ENCODE measurements around the gene PCBP2.
A peak's percentile ranks its signal among the peaks of the same experiment; 100 is the strongest.
"Not testable (repeated sequence)": the region's sequence is repeated elsewhere in the genome, so short reads cannot be mapped to it uniquely, and the experiment has no call there.

Gene PCBP2

GRCh38 chr12:53441040-53441833 lies 10.7 kb upstream of the PCBP2 start, which contains the start of gene PRR13:
Gene PRR13 (plus strand): TSS chr12:53441734. CDS start chr12:53442715, 981 bp downstream.
- Mint-ChIP-seq H3K27me3 (ENCODE audit: low read depth) (no peaks in the 10 kb centered on the region), H3K9me3 (no peaks in the 10 kb centered on the region), H3K4me3 (peak within 1 kb of the TSS; percentile 90 to 95 (median 90)), H3K4me1 (peaks cover 25% of the 10 kb centered on the region), H3K27ac (peak within 1 kb of the TSS; percentile 94 to 99 (median 98)), H3K36me3 (ENCODE audit: low read depth) (peaks cover 20% of the 10 kb centered on the region)
- TF ChIP-seq, protein P1, sequence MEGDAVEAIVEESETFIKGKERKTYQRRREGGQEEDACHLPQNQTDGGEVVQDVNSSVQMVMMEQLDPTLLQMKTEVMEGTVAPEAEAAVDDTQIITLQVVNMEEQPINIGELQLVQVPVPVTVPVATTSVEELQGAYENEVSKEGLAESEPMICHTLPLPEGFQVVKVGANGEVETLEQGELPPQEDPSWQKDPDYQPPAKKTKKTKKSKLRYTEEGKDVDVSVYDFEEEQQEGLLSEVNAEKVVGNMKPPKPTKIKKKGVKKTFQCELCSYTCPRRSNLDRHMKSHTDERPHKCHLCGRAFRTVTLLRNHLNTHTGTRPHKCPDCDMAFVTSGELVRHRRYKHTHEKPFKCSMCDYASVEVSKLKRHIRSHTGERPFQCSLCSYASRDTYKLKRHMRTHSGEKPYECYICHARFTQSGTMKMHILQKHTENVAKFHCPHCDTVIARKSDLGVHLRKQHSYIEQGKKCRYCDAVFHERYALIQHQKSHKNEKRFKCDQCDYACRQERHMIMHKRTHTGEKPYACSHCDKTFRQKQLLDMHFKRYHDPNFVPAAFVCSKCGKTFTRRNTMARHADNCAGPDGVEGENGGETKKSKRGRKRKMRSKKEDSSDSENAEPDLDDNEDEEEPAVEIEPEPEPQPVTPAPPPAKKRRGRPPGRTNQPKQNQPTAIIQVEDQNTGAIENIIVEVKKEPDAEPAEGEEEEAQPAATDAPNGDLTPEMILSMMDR (IDR thresholded peaks at IDR 0.05; ENCODE audit: unreplicated experiment in 3 of 3) = no peak

GRCh38 chr12:53443955-53444354 lies 7.9 kb upstream of the PCBP2 start:
- Mint-ChIP-seq H3K4me1 (peaks cover 25% of the 10 kb centered on the region), H3K27ac (peak overlapping the region; percentile 57 to 88 (median 74)), H3K9me3 (no peaks in the 10 kb centered on the region), H3K36me3 (ENCODE audit: low read depth) (peaks cover 34% of the 10 kb centered on the region), H3K27me3 (ENCODE audit: low read depth) (no peaks in the 10 kb centered on the region), H3K4me3 (peak overlapping the region; percentile 73 to 75 (median 74))
- TF ChIP-seq, protein P1 (IDR thresholded peaks at IDR 0.05; ENCODE audit: unreplicated experiment in 3 of 3) = no peak

DNA sequence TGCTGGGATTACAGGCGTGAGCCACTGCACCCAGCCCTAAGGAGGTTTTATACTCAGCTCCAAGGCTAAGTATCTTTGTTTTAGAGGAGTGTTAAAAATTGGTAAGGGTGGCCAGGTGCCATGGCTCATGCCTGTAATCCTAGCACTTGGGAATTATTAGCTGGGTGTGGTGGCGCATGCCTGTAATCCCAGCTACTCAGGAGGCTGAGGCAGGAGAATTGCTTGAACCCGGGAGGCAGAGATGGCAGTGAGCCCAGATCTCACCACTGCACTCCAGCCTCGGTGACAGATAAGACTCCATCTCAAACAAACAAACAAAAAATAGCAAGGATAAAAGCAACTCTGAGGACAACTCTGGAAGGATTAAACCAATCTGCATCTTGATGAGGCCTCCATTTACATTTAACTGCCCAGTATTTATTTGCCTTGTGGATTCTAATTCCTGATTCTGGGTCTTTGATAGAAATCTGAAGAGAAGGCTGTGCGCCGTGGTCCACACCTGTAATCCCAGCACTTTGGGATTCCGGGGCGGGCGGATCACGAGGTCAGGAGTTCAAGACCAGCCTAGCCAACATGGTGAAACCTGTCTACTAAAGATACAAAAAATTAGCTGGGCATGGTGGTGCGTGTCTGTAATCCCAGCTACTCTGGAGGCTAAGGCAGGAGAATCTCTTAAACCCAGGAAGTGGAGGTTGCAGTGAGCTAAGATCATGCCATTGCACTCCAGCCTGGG lies 7.1 kb upstream of the PCBP2 start:
- Mint-ChIP-seq H3K4me1 (peaks cover 25% of the 10 kb centered on the region), H3K4me3 (peak overlapping the region in 1 of 3 experiments; percentile 35), H3K36me3 (ENCODE audit: low read depth) (peaks cover 34% of the 10 kb centered on the region)
- H3K27me3 Mint-ChIP-seq (ENCODE audit: low read depth); H3K9me3 Mint-ChIP-seq; H3K27ac Mint-ChIP-seq: not testable (repeated sequence)

DNA sequence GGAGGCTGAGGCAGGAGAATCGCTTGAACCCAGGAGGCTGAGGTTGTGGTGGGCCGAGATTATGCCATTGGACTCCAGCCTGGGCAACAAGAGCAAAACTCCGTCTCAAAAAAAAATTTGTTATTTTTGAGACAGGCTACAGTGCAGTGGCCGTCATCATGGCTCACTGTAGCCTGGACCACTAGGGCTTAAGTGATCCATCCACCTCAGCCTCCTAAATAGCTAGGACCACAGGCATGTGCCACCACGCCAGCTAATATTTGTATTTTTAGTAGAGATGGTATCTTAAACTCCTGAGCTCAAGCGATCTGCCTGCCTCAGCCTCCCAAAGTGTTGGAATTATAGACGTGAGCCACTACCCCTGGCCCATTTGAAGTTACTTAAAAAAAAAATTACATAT lies 966 bp upstream of the PCBP2 start:
- Mint-ChIP-seq H3K4me3 (peak overlapping the region in 1 of 3 experiments; percentile 8), H3K27me3 (ENCODE audit: low read depth) (no peaks in the 10 kb centered on the region), H3K27ac (no peak overlapping the region), H3K4me1 (peaks cover 23% of the 10 kb centered on the region), H3K36me3 (ENCODE audit: low read depth) (peaks cover 46% of the 10 kb centered on the region), H3K9me3 (no peaks in the 10 kb centered on the region)
- TF ChIP-seq, protein P1 (IDR thresholded peaks at IDR 0.05; ENCODE audit: unreplicated experiment in 3 of 3) = no peak

DNA sequence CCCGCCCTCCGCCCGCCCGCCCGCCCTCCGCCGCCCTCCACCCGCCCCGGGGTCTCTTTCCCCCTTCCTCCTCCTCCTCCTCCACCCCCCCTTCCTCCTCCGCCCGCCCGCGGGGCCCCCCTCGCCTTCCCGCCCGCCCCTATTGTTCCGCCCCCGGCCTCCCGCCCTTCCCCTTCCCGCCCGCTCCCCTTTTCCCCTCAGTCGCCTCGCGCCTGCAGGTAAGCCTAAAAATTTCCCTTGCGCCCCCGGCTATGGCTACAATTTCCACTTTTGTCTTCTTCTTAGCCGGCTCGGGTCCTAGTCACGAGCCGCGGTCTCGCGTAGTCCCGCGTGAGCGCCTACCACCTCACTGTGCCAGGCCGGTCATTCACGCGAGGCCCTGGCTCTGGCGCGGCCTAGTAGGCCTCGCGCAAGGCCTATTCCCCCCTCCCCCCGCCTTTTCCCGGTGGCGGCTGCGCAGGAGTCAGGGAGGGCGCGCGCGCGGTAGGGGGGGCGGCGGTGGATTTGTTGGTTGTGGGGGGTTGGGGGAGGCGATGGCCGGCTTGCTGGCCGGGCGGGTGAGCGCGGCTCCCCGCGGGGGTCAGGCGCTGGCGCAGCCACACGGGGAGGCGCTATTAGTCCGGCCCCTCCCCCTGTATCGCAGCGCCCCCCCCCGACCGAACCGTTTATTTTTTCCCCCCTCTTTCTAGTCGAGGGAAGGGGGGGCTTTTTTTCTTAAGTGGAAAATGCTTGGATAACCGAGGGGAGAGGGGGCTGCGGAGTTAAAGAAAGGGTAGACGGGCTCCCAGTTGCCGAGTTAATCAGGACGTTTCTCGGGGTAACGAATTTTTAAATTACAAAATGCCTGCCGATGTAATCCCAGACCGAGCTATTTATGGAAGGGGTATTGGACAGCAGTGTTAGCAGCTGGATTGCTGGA lies 516 bp downstream of the PCBP2 start:
- Mint-ChIP-seq H3K27ac (peak overlapping the region; percentile 69 to 98 (median 82)), H3K4me1 (peaks cover 26% of the 10 kb centered on the region), H3K27me3 (ENCODE audit: low read depth) (no peaks in the 10 kb centered on the region), H3K9me3 (no peaks in the 10 kb centered on the region), H3K36me3 (ENCODE audit: low read depth) (peaks cover 52% of the 10 kb centered on the region), H3K4me3 (peak overlapping the region; percentile 97 to 100 (median 99))
- TF ChIP-seq, protein P1 (IDR thresholded peaks at IDR 0.05; ENCODE audit: unreplicated experiment in 3 of 3) = no peak

Data from nephron (organoid).